ENCODE data around the gene THSD7A.

The THSD7A gene

DNA sequence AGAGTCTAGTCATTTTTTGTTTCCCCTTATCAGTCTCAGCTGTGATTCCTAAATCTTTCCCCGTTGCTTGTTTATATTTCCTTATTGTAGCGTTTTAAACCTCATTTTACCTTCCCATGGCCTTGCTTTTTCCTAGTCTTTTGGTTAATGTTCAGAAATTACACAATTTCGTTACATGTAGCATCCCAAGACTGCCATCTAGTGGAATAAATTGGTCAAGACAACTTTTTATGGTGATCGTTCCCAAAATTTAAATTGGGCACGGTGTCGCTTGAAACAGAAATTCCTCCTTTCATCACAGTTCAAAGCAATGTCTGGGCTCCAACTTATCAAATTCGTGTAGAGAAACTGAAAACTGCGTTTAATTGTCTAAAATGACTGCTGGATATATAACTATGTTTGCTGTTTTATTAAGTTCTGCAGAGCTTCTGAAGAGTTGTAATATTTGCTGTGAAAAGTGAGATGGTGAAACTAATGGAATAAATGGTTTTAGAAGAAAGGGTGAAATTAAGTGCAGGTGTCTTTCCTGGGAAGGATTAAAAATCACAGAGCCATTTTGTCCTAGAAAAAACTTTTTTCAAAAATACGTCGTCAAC, 488.1 kb downstream of the THSD7A start:
- no peak for DNase-seq (ENCODE audit: extremely low read depth in 1 of 2, low read depth in 1 of 2)

DNA sequence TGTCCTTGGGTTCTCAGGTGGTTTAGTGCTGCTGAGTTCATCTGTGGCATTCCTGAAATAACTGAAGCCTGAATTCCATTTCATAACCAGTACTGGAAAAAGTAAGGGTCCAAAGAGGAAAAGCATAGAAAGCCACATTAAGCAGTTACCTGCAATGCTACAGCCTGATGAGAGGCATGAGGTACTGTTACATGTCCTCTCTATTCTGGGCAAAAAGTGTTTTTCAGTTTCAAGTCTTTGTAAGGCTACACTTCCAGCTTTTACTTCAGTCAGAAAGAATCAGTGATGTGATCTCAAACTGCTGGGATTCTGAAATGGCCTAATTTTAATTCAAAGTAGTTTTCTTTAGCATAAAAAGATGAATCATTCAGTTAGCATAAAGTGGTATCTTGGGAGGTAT, 488.9 kb downstream of the THSD7A start:
- DNase-seq (ENCODE audit: extremely low read depth in 1 of 2, low read depth in 1 of 2), result no peak

DNA sequence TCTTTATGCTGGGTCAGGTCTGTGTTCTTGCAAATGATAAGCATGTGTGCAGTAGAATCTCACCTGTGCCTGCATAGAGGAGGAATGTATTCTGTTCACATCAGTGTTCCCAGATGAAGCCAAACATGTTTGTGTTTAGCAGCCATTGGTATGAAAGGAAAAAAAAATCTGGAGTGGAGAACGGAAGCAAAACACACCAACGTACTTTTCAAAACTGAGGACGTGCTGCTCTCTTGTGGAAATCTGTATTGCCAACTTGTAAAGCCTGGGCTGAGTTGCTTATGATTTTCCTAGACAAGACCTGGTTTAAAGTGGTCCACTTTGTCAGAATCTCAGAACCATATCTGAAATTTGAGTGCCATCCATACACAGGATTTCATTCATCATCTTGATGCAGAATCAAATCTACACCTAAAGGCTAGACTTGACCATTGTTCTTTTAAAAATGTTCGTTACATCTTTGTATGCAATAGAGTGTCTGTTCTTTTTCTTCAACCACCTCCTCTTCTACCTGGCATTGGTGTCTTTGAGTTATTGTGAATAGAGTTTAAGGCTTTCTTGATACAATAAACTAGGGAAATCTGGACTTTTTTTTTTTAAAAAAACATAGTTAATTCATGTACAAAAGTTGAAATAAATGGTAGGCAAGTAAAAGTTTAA, 490.6 kb downstream of the THSD7A start:
- DNase-seq (ENCODE audit: extremely low read depth in 1 of 2, low read depth in 1 of 2), result no peak

DNA sequence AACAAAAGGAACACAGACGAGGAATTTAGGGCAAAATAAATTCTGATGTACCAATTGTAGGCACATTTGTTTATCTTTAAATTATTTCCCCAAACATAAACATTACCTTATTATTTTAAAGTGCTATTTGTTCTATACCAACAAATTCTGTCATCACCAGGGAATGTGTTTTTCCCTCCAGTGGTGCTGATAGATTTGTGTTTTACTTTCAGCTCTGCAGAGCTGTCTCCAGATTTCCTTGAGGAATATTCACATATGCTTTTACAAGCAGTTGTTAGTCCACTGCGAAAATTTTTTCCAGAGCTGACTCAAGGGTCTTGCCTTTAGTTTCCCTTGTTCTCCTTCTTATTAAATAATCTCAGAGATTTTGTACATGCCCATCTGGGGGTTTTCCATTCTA, 495.6 kb downstream of the THSD7A start:
- no peak for DNase-seq (ENCODE audit: extremely low read depth in 1 of 2, low read depth in 1 of 2)

DNA sequence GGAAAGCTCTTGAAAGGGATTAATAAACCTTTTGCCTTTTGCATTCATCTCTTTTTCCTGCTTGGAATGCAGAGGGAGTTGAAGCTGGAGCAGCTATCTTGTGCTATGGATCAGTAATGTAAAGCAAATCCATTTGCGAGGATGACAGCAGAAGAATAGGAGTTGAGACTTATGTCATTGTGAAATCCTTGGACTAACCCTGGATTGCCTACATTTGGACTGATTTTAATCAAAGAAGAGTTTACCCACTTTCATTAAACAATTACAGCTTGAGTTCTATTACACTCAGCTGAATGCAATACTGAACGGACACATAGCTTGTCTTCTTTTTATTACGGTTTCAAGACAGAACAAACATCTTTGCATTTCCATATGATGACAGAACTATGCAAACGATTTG, 496.1 kb downstream of the THSD7A start:
- no peak for DNase-seq (ENCODE audit: extremely low read depth in 1 of 2, low read depth in 1 of 2)

DNA sequence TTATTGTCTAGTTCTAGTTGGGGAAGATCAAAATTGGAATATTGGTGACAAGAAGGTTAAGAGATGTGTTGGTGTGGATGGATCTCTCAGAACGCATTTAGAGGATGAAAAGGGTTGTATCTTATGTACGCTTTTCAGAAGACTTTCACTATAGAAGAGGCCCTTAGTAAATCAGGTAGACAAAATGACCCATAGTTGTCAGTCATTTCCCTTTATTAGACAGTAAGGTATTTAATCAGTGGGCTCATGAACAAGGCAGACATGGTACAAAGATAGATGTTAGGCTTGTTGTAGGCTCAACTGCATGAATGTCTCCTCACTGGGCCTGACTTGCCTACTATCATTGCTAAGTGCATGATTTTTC, 499.2 kb downstream of the THSD7A start:
- no peak for DNase-seq (ENCODE audit: extremely low read depth in 1 of 2, low read depth in 1 of 2)

DNA sequence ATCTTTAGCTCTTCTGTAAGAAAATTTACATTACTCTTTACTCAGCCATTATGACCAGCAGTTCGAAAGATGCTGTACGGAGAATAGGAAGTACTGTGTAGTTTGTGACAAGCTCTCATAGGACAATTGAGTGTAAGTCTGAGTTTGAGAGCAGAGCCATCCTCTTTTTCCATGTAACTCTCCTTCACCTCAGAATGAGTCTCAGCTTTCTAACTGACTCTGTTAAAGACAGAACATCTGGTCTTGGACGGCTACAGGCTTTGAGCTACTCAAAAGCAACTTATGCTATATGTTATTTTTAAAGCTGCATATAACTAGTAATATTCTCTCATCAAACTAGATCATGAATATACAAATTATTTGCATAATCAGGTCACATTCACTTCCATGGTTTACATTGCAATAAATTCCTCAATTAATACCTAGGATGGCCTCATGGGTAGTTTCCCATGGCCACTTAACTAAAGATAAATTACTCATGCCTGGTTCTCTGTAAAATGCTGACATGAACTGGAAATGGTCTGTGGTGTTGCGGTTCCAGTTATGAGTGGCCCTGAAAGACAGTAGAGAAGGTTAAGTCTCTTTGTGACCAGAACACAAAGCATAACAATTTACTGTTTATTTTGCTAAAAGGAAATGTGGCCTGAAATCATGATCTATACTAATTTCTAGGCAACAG, 499.7 kb downstream of the THSD7A start:
- no peak for DNase-seq (ENCODE audit: extremely low read depth in 1 of 2, low read depth in 1 of 2)

DNA sequence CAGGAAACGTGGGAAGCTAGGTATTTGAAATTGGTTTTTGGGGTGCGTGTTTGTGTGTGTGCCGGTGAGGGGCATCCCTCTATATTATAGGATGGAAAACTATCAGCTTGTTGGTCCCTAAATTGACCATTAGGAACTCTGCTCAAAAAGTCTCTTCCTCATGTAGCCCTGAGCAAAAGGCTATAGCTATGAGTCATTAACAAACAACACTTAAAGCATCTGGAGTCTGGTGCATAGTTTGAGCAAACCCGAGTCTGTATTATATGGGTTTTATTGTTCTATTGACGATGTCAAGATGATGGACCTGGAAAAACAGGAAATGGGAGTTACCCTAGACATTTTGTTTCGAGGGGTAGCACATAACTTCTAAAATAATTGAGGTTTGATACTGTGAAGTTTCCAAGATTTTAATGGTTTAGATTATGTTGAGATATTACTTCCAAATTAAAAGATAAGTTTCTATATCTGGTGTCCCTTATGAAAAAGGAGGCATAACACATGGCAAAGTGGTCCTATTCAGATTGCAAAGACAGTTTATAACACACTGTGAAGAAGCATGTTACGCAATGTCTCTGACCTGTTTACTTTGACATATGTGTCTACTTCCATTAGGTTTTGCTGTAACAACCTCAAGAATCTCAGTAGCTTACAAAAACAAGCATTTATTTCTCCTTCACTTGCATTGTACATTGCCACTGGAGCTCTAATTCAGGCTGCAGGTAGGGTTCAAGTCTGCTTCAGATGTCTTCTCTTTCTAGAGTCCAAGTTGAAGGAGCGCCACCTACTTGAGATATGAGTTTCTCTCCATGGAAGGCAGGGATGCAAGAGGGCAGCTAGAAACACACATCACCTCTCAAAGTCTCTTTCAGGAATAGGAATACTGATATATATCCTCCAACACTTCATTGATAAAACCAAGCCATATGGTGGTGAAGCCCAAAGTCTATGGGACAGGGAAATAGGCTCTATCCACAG, 500.6 kb downstream of the THSD7A start:
- no peak for DNase-seq (ENCODE audit: extremely low read depth in 1 of 2, low read depth in 1 of 2)

DNA sequence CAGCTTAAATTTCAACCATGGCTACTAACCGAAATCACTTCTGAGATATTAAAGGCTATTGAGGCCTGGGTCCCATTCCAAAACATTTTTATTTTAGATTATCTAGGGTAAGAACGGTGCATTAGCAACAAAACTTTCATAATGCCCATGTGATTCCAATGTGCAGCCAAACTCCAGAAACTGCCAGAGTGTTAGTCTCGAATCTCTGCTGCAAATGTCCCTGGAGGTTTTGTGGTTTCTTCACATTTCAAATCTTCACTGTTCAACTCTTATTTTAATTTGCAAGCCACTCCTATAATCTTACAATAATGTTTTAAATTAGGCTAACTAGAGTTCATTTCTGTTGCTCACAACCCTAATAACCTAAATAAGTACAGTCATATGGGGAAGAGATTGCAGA, 501.3 kb downstream of the THSD7A start:
- no peak for DNase-seq (ENCODE audit: extremely low read depth in 1 of 2, low read depth in 1 of 2)

DNA sequence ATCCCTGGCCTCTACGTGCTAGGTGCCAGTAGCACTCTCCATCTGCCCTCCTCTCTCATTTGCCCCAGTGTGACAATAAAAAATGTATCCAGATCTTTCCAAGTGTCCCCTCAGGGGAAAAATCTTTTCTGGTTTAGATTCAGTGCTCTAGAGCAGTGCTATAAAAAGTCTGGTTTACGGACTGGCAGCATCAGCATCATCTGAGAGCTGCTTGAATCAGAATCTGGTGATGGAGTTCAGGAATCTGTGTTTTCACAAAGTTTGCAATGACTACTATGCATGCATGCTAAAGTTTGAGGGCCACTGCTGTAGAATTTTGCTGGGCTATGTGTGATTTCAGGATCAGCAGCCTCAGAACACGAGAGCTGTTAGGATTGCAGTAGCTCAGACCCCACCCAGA, 501.8 kb downstream of the THSD7A start:
- no peak for DNase-seq (ENCODE audit: extremely low read depth in 1 of 2, low read depth in 1 of 2)

DNA sequence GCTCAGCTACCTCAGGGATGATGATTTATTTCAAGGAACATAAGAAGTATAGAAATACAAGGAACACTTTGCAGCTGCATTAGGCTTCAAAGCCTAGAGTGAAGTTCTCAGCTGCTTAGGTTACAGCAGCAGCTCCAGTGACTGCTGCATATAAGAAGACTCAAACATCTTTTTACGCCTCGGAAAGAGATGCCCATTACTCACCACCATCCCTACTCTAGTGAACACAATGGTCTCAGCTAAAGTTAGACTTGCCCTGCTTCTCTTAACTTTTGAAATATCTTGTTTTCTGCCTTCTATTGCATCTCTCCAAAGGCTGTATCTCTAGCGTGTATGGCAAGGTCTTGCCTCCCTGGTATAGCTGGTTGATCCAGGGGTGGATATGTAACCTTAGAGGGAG, 502.4 kb downstream of the THSD7A start:
- no peak for DNase-seq (ENCODE audit: extremely low read depth in 1 of 2, low read depth in 1 of 2)

DNA sequence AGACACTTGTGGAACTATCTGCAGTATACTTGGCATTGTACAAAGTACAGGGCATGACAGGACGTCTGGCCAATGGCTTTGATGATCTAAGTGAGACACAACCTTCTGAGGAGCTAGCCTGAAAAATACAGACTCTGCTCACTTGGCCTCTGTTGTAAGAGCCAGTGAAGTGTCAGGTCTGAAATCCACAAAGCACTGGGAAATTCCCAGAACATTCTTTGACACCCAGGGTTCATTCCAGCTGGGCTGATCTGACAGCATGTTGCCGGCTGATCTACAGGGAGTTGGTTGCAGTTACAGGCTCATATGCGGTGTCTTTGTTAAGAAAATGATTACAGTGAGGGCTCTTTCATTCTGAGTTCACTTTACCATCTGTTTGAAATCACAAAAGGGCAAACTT, 503.7 kb downstream of the THSD7A start:
- no peak for DNase-seq (ENCODE audit: extremely low read depth in 1 of 2, low read depth in 1 of 2)

DNA sequence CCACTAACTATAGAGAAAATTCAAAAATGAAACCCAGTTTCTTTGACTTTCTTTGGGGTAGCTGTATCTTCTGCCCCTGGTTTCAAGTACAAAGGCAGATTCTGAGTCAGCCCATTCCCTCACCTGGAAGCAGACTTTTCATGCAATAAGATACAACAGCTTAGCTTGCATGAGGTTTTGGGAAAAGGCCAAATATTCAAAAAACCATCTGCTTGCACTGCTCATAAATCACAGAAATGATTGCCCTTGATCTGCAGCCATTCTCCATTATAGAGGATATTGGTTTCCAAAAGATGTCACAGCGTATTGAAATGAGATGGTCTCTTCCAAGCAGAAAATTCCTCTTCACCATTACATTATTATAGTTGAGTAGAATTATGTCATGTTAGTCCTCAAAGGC, 504.4 kb downstream of the THSD7A start:
- no peak for DNase-seq (ENCODE audit: extremely low read depth in 1 of 2, low read depth in 1 of 2)
